Prostate gland (tissue), 2 donors: ENCODE results near the gene CHPF.

Experiments
- CTCF ChIP-seq, 4 experiments: fragments of 200-600 bp in 2 of 4; fragments of 450-650 bp in 2 of 4; sonication (generic) in 2 of 4; IDR thresholded peaks; 1 replicate in 3 of 4; 2 replicates in 1 of 4; pipeline ENCODE4 v1.5.1; 2016 to 2019; ENCODE audit warnings: antibody characterized with exemption in 4 of 4, mild to moderate bottlenecking in 2 of 4, moderate library complexity in 2 of 4
- POLR2A ChIP-seq: fragments of 450-650 bp; IDR thresholded peaks from one replicate; pipeline ENCODE4 v1.6.1; 2016; ENCODE audit warnings: antibody characterized with exemption, mild to moderate bottlenecking
- POLR2AphosphoS5 ChIP-seq: sonication (generic); formaldehyde crosslinking; IDR thresholded peaks from one replicate; pipeline ENCODE4 v1.6.1; 2017; ENCODE audit warnings: antibody characterized with exemption

- TF ChIP-seq POLR2AphosphoS5 = no peak
- TF ChIP-seq CTCF (IDR thresholded peaks at IDR 0.05) = no peak
- TF ChIP-seq POLR2A = no peak
These were observed 2.3 kb upstream of the CHPF start for GRCh38 chr2:219545943-219546352.
